Body of pancreas (tissue), 4 donors: ENCODE results near the gene SPRING1.

Experiments used
- POLR2A ChIP-seq, 3 donors: fragments of 450-650 bp; IDR thresholded peaks; one replicate each; pipeline ENCODE4 v1.6.1; 2016; ENCODE audit warnings: antibody characterized with exemption in 3 of 3, mild to moderate bottlenecking in 2 of 3
- TF ChIP-seq, protein P1 (sequence below), 7 experiments: fragments of 450-650 bp in 4 of 7; fragments of 200-600 bp in 3 of 7; sonication (generic) in 3 of 7; IDR thresholded peaks; one replicate each; pipeline ENCODE4 v1.5.1; 2016 to 2019; ENCODE audit warnings: antibody characterized with exemption in 7 of 7

DNA sequence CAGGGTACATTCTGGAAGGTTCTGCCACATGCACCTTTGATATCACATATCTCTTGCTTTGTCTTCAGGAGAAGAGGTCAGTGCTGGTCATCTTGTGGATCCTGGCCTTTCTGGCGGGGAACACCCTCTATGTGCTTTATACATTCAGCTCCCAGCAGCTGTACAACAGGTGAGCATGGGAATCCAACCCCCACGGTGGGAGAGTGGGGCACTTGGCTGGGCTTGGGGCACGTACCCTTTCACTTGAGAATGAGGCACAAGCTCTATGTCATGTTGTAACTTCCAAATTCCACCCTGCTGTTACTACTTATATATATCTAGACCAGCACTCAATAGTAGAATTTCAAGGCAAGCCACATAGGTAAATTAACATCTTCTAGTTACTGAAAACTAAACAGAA, 28.9 kb upstream of the SPRING1 start:
- TF ChIP-seq, protein P1, sequence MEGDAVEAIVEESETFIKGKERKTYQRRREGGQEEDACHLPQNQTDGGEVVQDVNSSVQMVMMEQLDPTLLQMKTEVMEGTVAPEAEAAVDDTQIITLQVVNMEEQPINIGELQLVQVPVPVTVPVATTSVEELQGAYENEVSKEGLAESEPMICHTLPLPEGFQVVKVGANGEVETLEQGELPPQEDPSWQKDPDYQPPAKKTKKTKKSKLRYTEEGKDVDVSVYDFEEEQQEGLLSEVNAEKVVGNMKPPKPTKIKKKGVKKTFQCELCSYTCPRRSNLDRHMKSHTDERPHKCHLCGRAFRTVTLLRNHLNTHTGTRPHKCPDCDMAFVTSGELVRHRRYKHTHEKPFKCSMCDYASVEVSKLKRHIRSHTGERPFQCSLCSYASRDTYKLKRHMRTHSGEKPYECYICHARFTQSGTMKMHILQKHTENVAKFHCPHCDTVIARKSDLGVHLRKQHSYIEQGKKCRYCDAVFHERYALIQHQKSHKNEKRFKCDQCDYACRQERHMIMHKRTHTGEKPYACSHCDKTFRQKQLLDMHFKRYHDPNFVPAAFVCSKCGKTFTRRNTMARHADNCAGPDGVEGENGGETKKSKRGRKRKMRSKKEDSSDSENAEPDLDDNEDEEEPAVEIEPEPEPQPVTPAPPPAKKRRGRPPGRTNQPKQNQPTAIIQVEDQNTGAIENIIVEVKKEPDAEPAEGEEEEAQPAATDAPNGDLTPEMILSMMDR (IDR thresholded peaks at IDR 0.05): no peak
- no peak for TF ChIP-seq POLR2A (IDR thresholded peaks at IDR 0.05)
